CD14-positive monocyte (primary cell): Measurements from ENCODE around the gene CT45A8. TPM values are rescaled to one million over a fixed set of nuclear protein-coding genes. Genes with fewer than 3 reads are reported as not detected.
"Not testable (repeated sequence)": the region's sequence is repeated elsewhere in the genome, so short reads cannot be mapped to it uniquely, and the experiment has no call there.

Experiments
- DNase-seq, 3 donors: peaks; one replicate each; pipeline ENCODE4 v3.0.0-alpha.2; 2011 to 2022
- H2AFZ ChIP-seq: 2 replicates; pipeline ENCODE4 v1.6.0; 2012; ENCODE audit warnings: mild to moderate bottlenecking, low read depth, low read length, inconsistent platforms; ENCODE audit not compliant: insufficient read depth, poor library complexity, severe bottlenecking
- H3K27ac ChIP-seq, 2 donors: 1 replicate in 1 of 2; 2 replicates in 1 of 2; pipeline ENCODE4 v1.5.1; 2012 to 2013; ENCODE audit warnings: low read length in 2 of 2, control low read depth in 1 of 2, inconsistent platforms in 1 of 2, low read depth in 1 of 2, mild to moderate bottlenecking in 1 of 2
- H3K27me3 ChIP-seq, 2 donors: one replicate each; pipeline versions ENCODE4 v1.6.0 to v1.6.1; 2011 to 2013; ENCODE audit warnings: low read length in 2 of 2; ENCODE audit not compliant: control insufficient read depth in 2 of 2, insufficient read depth in 2 of 2
- H3K36me3 ChIP-seq, 2 donors: replicated peaks in 1 of 2; 1 replicate in 1 of 2; 2 replicates in 1 of 2; pipeline versions ENCODE4 v1.5.1 to v1.6.1; 2012 to 2013; ENCODE audit warnings: low read length in 2 of 2, control low read depth in 1 of 2, inconsistent platforms in 1 of 2, mild to moderate bottlenecking in 1 of 2; ENCODE audit not compliant: insufficient read depth in 2 of 2, control insufficient read depth in 1 of 2
- H3K4me1 ChIP-seq, 2 donors: 1 replicate in 1 of 2; 2 replicates in 1 of 2; pipeline versions ENCODE4 v1.5.1 to v1.6.1; 2012 to 2013; ENCODE audit warnings: low read length in 2 of 2, control low read depth in 1 of 2, inconsistent platforms in 1 of 2, mild to moderate bottlenecking in 1 of 2, moderate library complexity in 1 of 2; ENCODE audit not compliant: insufficient read depth in 2 of 2, control insufficient read depth in 1 of 2
- H3K4me2 ChIP-seq: replicated peaks from 2 replicates; pipeline ENCODE3; 2012; ENCODE audit warnings: low read length, moderate library complexity, mild to moderate bottlenecking; ENCODE audit not compliant: poor library complexity, severe bottlenecking; ENCODE audit errors: extremely low read depth
- H3K4me3 ChIP-seq, 3 experiments: fragments of 200-600 bp in 1 of 3; sonication (generic) in 1 of 3; replicated peaks in 1 of 3; 1 replicate in 2 of 3; 2 replicates in 1 of 3; pipeline ENCODE4 v1.5.1; 2011 to 2013; ENCODE audit warnings: low read length in 3 of 3, mild to moderate bottlenecking in 3 of 3, control low read depth in 2 of 3, low read depth in 2 of 3, inconsistent platforms in 1 of 3, moderate library complexity in 1 of 3
- H3K79me2 ChIP-seq: 2 replicates; pipeline ENCODE4 v1.6.0; 2012; ENCODE audit warnings: mild to moderate bottlenecking, control low read depth, inconsistent platforms, low read length, moderate library complexity; ENCODE audit not compliant: insufficient read depth
- H3K9ac ChIP-seq: 2 replicates; pipeline ENCODE4 v1.6.0; 2017; ENCODE audit warnings: low read length, mild to moderate bottlenecking; ENCODE audit not compliant: insufficient read depth, poor library complexity, severe bottlenecking
- H3K9me3 ChIP-seq, 2 donors: replicated peaks in 1 of 2; 1 replicate in 1 of 2; 2 replicates in 1 of 2; pipeline versions ENCODE4 v1.5.1 to v1.6.1; 2012 to 2013; ENCODE audit warnings: low read length in 2 of 2, control low read depth in 1 of 2; ENCODE audit not compliant: control insufficient read depth in 1 of 2, insufficient read depth in 1 of 2
- H4K20me1 ChIP-seq: 2 replicates; pipeline ENCODE4 v1.6.0; 2012; ENCODE audit warnings: mild to moderate bottlenecking, low read length, control low read depth, moderate library complexity; ENCODE audit not compliant: insufficient read depth
- H3K27ac Mint-ChIP-seq, 7 donors: one replicate each; pipeline ENCODE4 v1.8.0; 2020; ENCODE audit warnings: mild to moderate bottlenecking in 7 of 7, mixed read lengths in 7 of 7, moderate library complexity in 6 of 7, inconsistent platforms in 2 of 7
- H3K27me3 Mint-ChIP-seq, 3 donors: one replicate each; pipeline ENCODE4 v1.8.0; 2021 to 2022; ENCODE audit warnings: low read depth in 3 of 3, mild to moderate bottlenecking in 3 of 3, mixed read lengths in 3 of 3, moderate library complexity in 3 of 3, inconsistent platforms in 1 of 3
- H3K36me3 Mint-ChIP-seq, 2 donors: one replicate each; pipeline ENCODE4 v1.8.0; 2020; ENCODE audit warnings: mixed read lengths in 2 of 2, inconsistent platforms in 1 of 2, mild to moderate bottlenecking in 1 of 2
- H3K4me1 Mint-ChIP-seq: one replicate; pipeline ENCODE4 v1.8.0; 2020; ENCODE audit warnings: mild to moderate bottlenecking, mixed read lengths
- H3K4me3 Mint-ChIP-seq, 2 donors: one replicate each; pipeline ENCODE4 v1.8.0; 2020; ENCODE audit warnings: mild to moderate bottlenecking in 2 of 2, mixed read lengths in 2 of 2, moderate library complexity in 1 of 2
- H3K9me3 Mint-ChIP-seq, 7 donors: one replicate each; pipeline ENCODE4 v1.8.0; 2020 to 2022; ENCODE audit warnings: mixed read lengths in 7 of 7, mild to moderate bottlenecking in 6 of 7, moderate library complexity in 6 of 7, inconsistent platforms in 2 of 7
- WGBS: methylation state at CpG from one replicate; pipeline ENCODE4 v1.1.5; 2013; ENCODE audit warnings: missing lambda C conversion rate; ENCODE audit not compliant: insufficient coverage; 5-methylcytosine and 5-hydroxymethylcytosine counted together
- intact Hi-C, 2 donors: fragments of 100-400 bp; cut with micrococcal nuclease; formaldehyde crosslinking; loops; one replicate each; pipeline versions ENCODE4 v1.15.0 to v1.15.1; 2023
- polyA plus RNA-seq, 3 donors: library from polyadenylated mRNA; depleted of rRNA in 1 of 3; unstranded in 2 of 3; stranded (reverse) in 1 of 3; fragments of 300-500 nt in 2 of 3; fragments of >200 nt in 1 of 3; fragmentation: Illumina TruSeq in 2 of 3; gene quantifications; 1 replicate in 2 of 3; 2 replicates in 1 of 3; pipeline ENCODE4 v1.2.3, GENCODE V29; 2012 to 2021

Gene CT45A8
- polyA plus RNA-seq, 3 donors = not detected

DNA sequence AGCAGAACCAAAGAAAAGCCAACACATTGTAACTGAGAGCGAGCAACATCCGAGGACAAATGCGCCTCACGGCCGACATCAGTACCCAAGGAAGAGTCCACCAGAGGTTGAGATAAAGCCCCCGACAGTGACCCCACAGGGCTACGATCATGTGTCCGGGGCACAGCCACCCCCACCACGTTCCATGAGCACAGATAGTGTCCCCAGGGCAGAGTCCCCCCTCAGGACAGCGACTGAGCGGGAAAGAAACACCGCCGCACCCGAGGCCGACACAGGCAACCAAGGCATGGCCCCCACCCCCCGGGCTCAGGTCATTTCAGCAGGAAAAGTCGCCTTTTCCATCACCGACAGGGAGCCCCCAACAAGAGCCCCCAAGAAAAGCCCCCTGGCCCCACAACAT is 33.9 kb upstream of the CT45A8 start:
- H3K27me3 ChIP-seq, H3K4me2 ChIP-seq, H3K36me3 ChIP-seq, H3K9ac ChIP-seq, H3K27ac ChIP-seq, intact Hi-C loops, H3K36me3 Mint-ChIP-seq, H3K4me3 Mint-ChIP-seq, H3K4me1 Mint-ChIP-seq, H3K4me1 ChIP-seq, DNase-seq, H3K79me2 ChIP-seq, H3K27me3 Mint-ChIP-seq, H3K27ac Mint-ChIP-seq, H3K9me3 ChIP-seq, H3K4me3 ChIP-seq, H2AFZ ChIP-seq, H4K20me1 ChIP-seq: not testable (repeated sequence)
- H3K9me3 Mint-ChIP-seq = peaks cover 3 to 15% (median 7%) of the 10 kb centered on the region in 7 donors
- WGBS = no CpG with 5 or more reads among the region's 18 CpGs

DNA sequence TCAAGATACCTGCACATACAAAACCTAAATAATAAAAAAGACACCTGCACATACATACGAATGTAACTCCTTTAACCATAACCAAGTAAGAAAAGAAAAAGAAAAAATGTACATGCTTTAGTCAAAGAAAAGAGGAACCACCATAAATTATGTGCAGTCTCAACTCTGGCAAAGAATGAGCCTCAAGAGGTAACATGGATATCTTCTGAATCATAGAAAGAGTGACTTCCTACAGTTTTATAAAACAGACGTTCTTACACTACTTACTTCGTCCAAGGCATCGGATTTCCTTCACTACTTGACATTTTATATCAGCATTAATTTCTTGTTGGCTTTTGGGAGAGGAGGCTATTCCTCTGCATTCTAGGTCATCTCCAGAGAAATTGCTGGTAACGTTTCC is 28.4 kb upstream of the CT45A8 start:
- H3K9ac ChIP-seq, H3K4me2 ChIP-seq, H3K4me3 Mint-ChIP-seq, H3K27me3 ChIP-seq, H3K27ac Mint-ChIP-seq, H3K36me3 ChIP-seq, intact Hi-C loops, H3K9me3 Mint-ChIP-seq, DNase-seq, H3K9me3 ChIP-seq, H3K4me3 ChIP-seq, H3K4me1 Mint-ChIP-seq, H3K27ac ChIP-seq, H2AFZ ChIP-seq, H3K79me2 ChIP-seq, H3K36me3 Mint-ChIP-seq, H3K27me3 Mint-ChIP-seq, H4K20me1 ChIP-seq, H3K4me1 ChIP-seq: not testable (repeated sequence)
- WGBS = no CpG with 5 or more reads among the region's 5 CpGs

- intact Hi-C loops, H3K9me3 Mint-ChIP-seq, H3K4me1 ChIP-seq, H4K20me1 ChIP-seq, H3K4me3 Mint-ChIP-seq, H3K9ac ChIP-seq, H3K4me3 ChIP-seq, H3K4me1 Mint-ChIP-seq, H3K4me2 ChIP-seq, H3K79me2 ChIP-seq, H2AFZ ChIP-seq, H3K9me3 ChIP-seq, H3K27ac Mint-ChIP-seq, H3K36me3 ChIP-seq, H3K27me3 Mint-ChIP-seq, H3K27ac ChIP-seq, H3K27me3 ChIP-seq, DNase-seq, H3K36me3 Mint-ChIP-seq: not testable (repeated sequence)
- WGBS = no CpG with 5 or more reads among the region's 17 CpGs
Observed at GRCh38 chrX:135871712-135872111, 17.4 kb upstream of the CT45A8 start, which contains the start of gene CT45A9. CT45A9 (minus strand) TSS chrX:135871812; CDS start chrX:135868061, 3,751 bp downstream.

DNA sequence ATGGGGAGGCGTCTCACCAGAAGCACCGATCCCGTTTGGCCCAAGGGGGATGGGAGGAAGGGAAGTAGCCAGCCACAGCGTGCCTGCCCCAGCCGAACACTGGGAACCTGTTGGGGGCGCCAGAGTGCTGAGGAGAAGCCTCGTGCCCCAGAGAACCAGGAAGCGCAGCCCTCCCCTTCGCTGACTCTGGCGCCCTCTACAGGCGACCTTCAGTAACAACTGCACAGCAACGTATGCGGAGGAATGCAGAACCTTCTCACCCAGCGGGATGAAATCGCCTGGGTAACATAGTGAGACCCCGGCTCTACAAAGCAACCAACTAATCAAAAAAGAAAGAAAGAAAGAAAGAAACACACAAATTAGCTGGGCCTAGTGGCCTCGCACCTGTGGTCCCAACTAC is 17.2 kb downstream of the CT45A8 start, which contains the start of gene CT45A7:
CT45A7 (minus strand) TSS at position 101 of the 400 bp plus-strand sequence. CDS start 3,747 bp downstream, outside the sequence.
- H3K9me3 ChIP-seq = not testable (repeated sequence)
- no CpG with 5 or more reads among the region's 17 CpGs for WGBS

More for the DNA sequence above, 17.2 kb downstream of the CT45A8 start, which contains the start of gene CT45A7:
- H3K36me3 Mint-ChIP-seq, H3K4me1 ChIP-seq, H3K79me2 ChIP-seq, H3K27ac Mint-ChIP-seq, H4K20me1 ChIP-seq, DNase-seq, H3K4me3 ChIP-seq, H3K4me2 ChIP-seq, H3K4me3 Mint-ChIP-seq, H3K36me3 ChIP-seq, H3K9me3 Mint-ChIP-seq, H3K9ac ChIP-seq, H3K27ac ChIP-seq, H2AFZ ChIP-seq, H3K4me1 Mint-ChIP-seq, intact Hi-C loops, H3K27me3 ChIP-seq, H3K27me3 Mint-ChIP-seq: not testable (repeated sequence)
